Fibroblast of villous mesenchyme (primary cell): ENCODE data around the gene R3HDML. TPM values are rescaled to one million over a fixed set of nuclear protein-coding genes. Genes with fewer than 3 reads are reported as not detected.

Experiments
- DNase-seq: peaks from one replicate; pipeline ENCODE4 v3.0.0-alpha.2; 2010; ENCODE audit warnings: low read depth
- H3K4me3 ChIP-seq: 2 replicates; pipeline ENCODE4 v1.5.1; 2011; ENCODE audit warnings: low read depth, mild to moderate bottlenecking, low read length
- CTCF ChIP-seq: IDR thresholded peaks from 2 replicates; pipeline ENCODE4 v1.5.1; 2012; ENCODE audit warnings: low read depth, mild to moderate bottlenecking, low read length; ENCODE audit not compliant: insufficient read depth
- total RNA-seq: library from RNA; depleted of rRNA; stranded (reverse); fragments of >200 nt; gene quantifications from 2 replicates; pipeline ENCODE4 v1.2.3, GENCODE V29; 2012

Gene R3HDML
- total RNA-seq, 1 donor: not detected

- TF ChIP-seq CTCF: no peak
- H3K4me3 ChIP-seq: no peak overlapping the region
- DNase-seq: no peak
Observed at GRCh38 chr20:44362466-44362940, 25.7 kb downstream of the R3HDML start.

GRCh38 chr20:44364068-44364467 is 27.2 kb downstream of the R3HDML start:
- DNase-seq: no peak
- no peak for TF ChIP-seq CTCF
- H3K4me3 ChIP-seq: no peak overlapping the region

- H3K4me3 ChIP-seq: no peak overlapping the region
- DNase-seq: no peak
Observed at GRCh38 chr20:44364780-44365179, 27.9 kb downstream of the R3HDML start.

GRCh38 chr20:44367746-44368145 is 30.9 kb downstream of the R3HDML start:
- no peak for TF ChIP-seq CTCF
- no peak for DNase-seq
- H3K4me3 ChIP-seq: no peak overlapping the region

More at GRCh38 chr20:44364780-44365179, 27.9 kb downstream of the R3HDML start:
- no peak for TF ChIP-seq CTCF

- DNase-seq: no peak
- no peak for TF ChIP-seq CTCF
- H3K4me3 ChIP-seq: no peak overlapping the region
Observed at GRCh38 chr20:44370639-44371218, 33.9 kb downstream of the R3HDML start.

GRCh38 chr20:44382641-44383040 is 45.8 kb downstream of the R3HDML start:
- no peak for DNase-seq
- TF ChIP-seq CTCF: no peak
- no peak overlapping the region for H3K4me3 ChIP-seq

GRCh38 chr20:44384423-44385027 is 47.7 kb downstream of the R3HDML start:
- TF ChIP-seq CTCF: peak; percentile 93
- peak; percentile 60 for DNase-seq
- H3K4me3 ChIP-seq: no peak overlapping the region
